Glomerular visceral epithelial cell (primary cell): ENCODE measurements around the gene SLC6A6.

ENCODE experiments used
- DNase-seq: peaks from one replicate; pipeline ENCODE4 v3.0.0-alpha.2; 2016; ENCODE audit errors: extremely low spot score

SLC6A6 gene

GRCh38 chr3:14487821-14488220 is 85.4 kb downstream of the SLC6A6 start:
- DNase-seq, result no peak

DNA sequence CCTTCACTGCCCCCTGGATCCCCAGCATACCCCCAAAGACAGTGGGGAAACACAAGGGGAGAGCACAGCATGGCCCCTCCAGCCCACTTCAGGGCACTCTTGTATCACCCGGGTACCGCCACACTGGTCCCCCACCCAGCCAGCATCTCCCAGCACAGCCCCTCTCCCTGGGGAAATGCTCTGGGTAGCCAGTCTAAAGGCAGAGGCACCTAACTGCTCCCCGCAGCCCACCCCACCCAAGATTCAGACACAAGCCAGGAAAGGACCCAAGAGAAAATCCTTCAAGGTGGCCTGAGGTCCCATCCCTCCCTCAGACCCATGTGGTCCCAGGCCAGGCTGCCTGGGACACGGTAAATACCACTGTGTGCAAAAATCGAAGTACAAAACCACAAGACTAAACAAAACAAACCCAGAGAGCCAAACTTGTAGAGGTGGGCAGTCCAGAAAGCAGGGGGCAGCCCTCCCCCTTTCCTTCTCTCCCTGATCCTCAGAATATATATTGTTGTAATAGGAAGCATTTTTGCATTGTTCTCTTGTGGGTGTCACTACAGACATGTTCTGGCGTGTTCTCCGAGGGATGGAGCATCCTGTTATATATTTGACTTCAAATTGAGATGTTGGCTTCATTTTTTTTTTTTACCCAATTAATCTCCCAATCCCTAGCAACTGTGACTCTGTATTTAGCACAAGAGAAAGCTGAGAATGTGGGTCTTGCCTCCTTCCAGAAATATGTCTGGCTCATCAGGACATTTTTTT is 86.1 kb downstream of the SLC6A6 start:
- no peak for DNase-seq

- no peak for DNase-seq
These were observed 87.2 kb downstream of the SLC6A6 start for GRCh38 chr3:14489641-14490040.

DNA sequence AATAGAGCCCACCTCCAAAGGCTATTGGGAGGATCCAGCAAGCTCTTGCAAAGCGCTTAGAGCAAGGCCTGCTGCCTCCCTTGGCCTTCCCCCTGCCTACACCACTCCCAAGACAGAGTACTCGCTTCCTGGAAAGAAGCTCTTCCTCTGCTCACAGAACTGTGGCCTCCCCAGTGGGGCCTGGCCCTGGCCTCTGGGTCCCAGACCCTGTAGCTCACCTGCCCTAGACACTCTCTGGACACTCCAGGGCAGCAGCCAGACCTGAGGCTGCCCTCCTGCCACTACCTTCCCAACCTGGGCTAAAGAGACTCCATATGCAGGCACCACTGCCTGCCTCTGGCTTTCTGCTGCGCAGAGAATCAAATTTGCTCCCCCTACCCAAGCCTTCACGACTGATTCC is 87.8 kb downstream of the SLC6A6 start:
- no peak for DNase-seq

- no peak for DNase-seq
These were observed 88.4 kb downstream of the SLC6A6 start for GRCh38 chr3:14490831-14491230.

GRCh38 chr3:14491396-14492190 is 89.2 kb downstream of the SLC6A6 start:
- DNase-seq, result no peak

- DNase-seq, result no peak
These were observed 90.8 kb downstream of the SLC6A6 start for GRCh38 chr3:14492948-14493881.

DNA sequence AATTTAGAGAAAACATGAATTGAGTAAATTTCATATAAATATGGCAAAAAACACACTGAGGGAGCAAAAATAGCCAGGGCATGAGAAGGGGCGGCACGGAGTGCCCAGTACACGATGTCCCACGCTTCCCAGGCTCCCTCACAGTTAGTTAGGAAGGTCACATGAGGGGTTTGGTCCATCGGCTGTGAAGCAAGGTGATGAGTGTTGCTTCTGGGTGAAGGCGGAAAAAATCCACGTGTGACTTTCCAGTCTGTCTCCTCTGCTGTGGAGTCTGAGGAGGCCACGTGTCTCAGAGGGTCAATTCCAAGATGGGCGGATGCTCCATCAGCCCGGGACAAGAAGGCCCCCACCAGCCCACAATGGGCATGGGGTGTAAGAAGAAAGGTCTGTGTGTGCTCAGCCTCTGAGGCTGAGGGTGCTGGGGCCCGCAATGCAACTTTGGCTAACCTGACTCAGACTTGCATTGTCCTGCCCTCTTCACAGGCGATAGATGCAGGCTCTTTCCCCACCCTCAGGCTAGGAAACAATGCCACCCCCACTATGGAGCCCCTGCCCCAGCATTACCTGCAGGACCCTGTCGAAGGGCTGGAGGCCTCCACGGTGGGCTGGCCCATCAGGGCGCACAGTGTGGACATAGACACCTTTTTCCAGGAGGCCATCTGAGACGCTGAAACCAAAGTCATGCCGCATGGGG is 92.0 kb downstream of the SLC6A6 start:
- DNase-seq, result no peak

GRCh38 chr3:14494973-14495300 is 92.5 kb downstream of the SLC6A6 start:
- no peak for DNase-seq

DNA sequence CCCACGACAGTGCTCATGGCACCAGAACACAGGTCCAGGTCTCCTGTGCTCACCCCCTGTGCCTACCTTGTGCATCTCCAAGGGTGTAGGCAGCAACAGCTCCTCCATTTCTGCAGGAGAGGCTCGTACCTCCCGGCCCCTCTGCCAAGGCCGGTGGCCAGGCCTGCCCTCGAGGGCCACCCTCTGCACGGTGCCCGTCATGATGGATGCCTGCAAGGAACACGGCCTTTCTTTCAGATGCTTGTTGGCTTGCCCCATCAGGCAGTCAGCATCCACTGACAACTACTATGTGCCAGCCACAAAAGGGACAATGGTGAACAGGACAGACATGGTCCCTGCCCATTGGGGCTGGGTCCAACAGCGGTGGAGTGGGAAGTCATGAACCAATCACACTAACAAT is 93.9 kb downstream of the SLC6A6 start:
- DNase-seq, result no peak

DNA sequence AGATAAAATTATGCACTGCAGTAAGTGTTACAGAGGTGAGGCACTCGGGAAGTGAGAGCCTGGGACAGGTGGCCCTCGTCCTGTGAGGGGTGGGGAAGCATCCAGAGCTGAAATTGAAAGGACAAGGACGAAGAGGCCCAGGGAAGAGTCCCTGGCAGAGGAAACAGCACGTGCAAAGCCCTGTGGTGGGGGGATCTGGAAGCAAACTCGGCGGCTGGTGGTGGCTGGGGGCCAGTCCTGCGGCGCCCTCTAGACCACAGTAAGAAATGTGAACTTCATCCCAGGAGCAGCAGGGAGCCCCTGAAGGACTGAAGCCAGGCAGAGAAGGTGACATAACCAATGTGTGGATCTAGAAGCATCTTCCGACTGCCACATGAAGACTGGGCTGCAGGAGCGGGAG is 94.9 kb downstream of the SLC6A6 start:
- DNase-seq, result no peak

- no peak for DNase-seq
These were observed 100.1 kb downstream of the SLC6A6 start for GRCh38 chr3:14502472-14502871.

- no peak for DNase-seq
These were observed 100.8 kb downstream of the SLC6A6 start for GRCh38 chr3:14503033-14503705.

GRCh38 chr3:14503706-14504065 is 101.3 kb downstream of the SLC6A6 start:
- no peak for DNase-seq

- DNase-seq, result no peak
These were observed 102.8 kb downstream of the SLC6A6 start for GRCh38 chr3:14505001-14505802.

DNA sequence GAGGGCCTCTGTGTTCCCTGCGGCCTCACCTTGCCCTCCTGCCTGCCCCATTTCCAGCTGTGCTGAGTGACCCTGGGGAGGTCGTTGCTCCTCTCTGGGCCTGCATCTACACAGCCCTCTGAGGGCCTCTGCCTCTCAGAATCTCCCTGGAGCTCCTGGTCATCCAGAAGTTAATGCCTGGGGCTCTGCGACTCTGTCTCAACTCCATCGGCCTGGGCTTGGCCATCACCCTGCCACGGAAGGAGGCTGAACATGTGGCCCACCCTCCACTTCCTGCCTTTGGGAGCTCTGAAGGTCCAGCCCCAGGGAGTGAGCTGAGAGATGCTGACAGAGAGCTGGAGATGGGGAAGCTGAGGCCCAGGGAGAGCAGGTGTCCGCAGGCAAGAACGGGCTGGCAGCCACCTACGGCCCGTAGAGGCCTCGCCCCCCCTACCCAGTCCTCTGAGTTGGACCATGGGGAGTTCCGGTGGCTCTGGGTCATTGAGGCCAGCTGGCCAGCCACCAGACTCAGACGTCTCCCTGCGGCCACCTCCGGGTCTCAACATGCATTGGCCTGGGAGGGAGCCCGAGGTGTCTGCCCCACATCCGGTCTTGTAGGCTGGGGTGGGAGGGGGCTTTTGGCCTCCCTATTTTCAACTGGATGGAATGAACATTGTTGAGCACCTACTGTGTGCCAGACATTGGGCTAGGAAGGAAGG is 103.5 kb downstream of the SLC6A6 start:
- DNase-seq, result no peak

DNA sequence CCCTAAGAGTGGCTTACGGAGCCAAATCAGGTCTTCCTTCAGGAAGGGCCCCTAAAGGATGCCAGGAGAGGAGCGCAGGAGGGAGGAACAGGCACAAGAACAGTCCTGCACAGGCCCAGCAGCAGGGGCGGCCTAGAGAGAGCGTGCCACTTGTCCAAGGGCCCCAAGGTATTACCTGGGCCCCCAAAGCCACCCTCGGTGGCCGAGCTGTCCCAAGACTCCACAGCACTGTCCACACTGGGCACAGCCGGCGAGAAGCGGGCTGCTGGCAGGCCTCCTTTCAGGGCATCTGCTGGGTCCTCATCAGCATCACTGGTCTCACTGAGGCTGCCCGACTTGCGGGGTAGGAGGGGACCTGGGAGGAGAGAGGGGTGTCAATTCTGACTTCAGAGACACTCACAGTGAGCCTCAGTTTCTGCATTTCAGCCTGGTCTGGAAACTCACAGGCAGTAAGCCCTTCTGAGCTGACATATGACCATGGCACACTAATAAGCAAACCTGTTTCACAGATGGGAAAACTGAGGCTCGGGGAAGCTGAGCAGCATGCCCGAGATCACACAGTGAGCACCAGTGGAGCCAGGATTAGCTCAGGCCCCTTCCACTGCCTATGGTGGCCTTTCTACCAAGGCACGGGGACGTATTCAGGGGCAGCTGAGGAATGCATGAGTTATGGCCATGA is 104.4 kb downstream of the SLC6A6 start:
- no peak for DNase-seq

GRCh38 chr3:14507305-14507741 is 104.9 kb downstream of the SLC6A6 start:
- DNase-seq, result no peak
